GM23338 (cell line): ENCODE results near the gene CCDC57. TPM values are rescaled to one million over a fixed set of nuclear protein-coding genes. Genes with fewer than 3 reads are reported as not detected.

Source experiments
- ATAC-seq: fragments of 200-7000 bp; cut with Tn5 transposase; 3 replicates; pipeline ENCODE4 v1.9.1; 2020
- DNase-seq: peaks from one replicate; pipeline ENCODE4 v3.0.0-alpha.2; 2015; ENCODE audit warnings: low spot score
- H2AFZ ChIP-seq: fragments of 200-600 bp; sonication (generic); 2 replicates; pipeline ENCODE4 v1.8.0; 2016; ENCODE audit warnings: antibody characterized with exemption, mild to moderate bottlenecking, moderate library complexity
- H3F3A ChIP-seq: fragments of 200-600 bp; sonication (generic); replicated peaks from 2 replicates; pipeline ENCODE4 v1.8.0; 2017; ENCODE audit warnings: antibody characterized with exemption, mixed run types, low read depth
- H3K27ac ChIP-seq: fragments of 200-600 bp; sonication (generic); 2 replicates; pipeline ENCODE4 v1.6.1; 2016; ENCODE audit warnings: low read depth
- H3K27me3 ChIP-seq: fragments of 200-600 bp; sonication (generic); 2 replicates; pipeline ENCODE4 v1.8.0; 2016; ENCODE audit warnings: mild to moderate bottlenecking, mixed run types, moderate library complexity; ENCODE audit not compliant: insufficient read depth
- H3K36me3 ChIP-seq: fragments of 200-600 bp; sonication (generic); 2 replicates; pipeline ENCODE4 v1.8.0; 2016; ENCODE audit warnings: mild to moderate bottlenecking; ENCODE audit not compliant: insufficient read depth
- H3K4me1 ChIP-seq: fragments of 200-600 bp; sonication (generic); 2 replicates; pipeline ENCODE4 v1.8.0; 2016; ENCODE audit warnings: mild to moderate bottlenecking, moderate library complexity; ENCODE audit not compliant: insufficient read depth
- H3K4me2 ChIP-seq: fragments of 200-600 bp; sonication (generic); 2 replicates; pipeline ENCODE4 v1.7.1; 2017; ENCODE audit warnings: mixed run types
- H3K4me3 ChIP-seq: fragments of 200-600 bp; sonication (generic); 2 replicates; pipeline ENCODE4 v1.6.1; 2016; ENCODE audit warnings: mixed run types
- H3K79me2 ChIP-seq: fragments of 200-600 bp; sonication (generic); replicated peaks from 2 replicates; pipeline ENCODE4 v1.8.0; 2017; ENCODE audit warnings: mild to moderate bottlenecking; ENCODE audit not compliant: insufficient read depth
- H3K9me2 ChIP-seq: fragments of 200-600 bp; sonication (generic); 2 replicates; pipeline ENCODE4 v1.8.0; 2017; ENCODE audit not compliant: insufficient read depth
- H4K20me1 ChIP-seq: fragments of 200-600 bp; sonication (generic); replicated peaks from 2 replicates; pipeline ENCODE4 v1.8.0; 2017; ENCODE audit warnings: mild to moderate bottlenecking; ENCODE audit not compliant: insufficient read depth
- H3K27ac Mint-ChIP-seq: 2 replicates; pipeline ENCODE4 v1.8.0; 2020; ENCODE audit warnings: inconsistent platforms, mild to moderate bottlenecking, moderate library complexity, mixed read lengths
- H3K27me3 Mint-ChIP-seq: 3 replicates; pipeline ENCODE4 v1.8.0; 2022; ENCODE audit warnings: low read depth, mild to moderate bottlenecking, moderate library complexity, mixed read lengths, inconsistent platforms; ENCODE audit not compliant: insufficient read depth, poor library complexity
- H3K36me3 Mint-ChIP-seq: 3 replicates; pipeline ENCODE4 v1.8.0; 2021; ENCODE audit warnings: low read depth, mild to moderate bottlenecking, inconsistent platforms, moderate library complexity, mixed read lengths
- H3K4me1 Mint-ChIP-seq: 3 replicates; pipeline ENCODE4 v1.8.0; 2020; ENCODE audit warnings: mild to moderate bottlenecking, inconsistent platforms, mixed read lengths
- H3K4me3 Mint-ChIP-seq: 3 replicates; pipeline ENCODE4 v1.8.0; 2021; ENCODE audit warnings: moderate library complexity, mild to moderate bottlenecking, inconsistent platforms, mixed read lengths
- H3K9me3 Mint-ChIP-seq: 3 replicates; pipeline ENCODE4 v1.8.0; 2020; ENCODE audit warnings: moderate library complexity, mild to moderate bottlenecking, inconsistent platforms, mixed read lengths
- CREB1 ChIP-seq: fragments of 250-450 bp; sonication (Bioruptor Pico); IDR thresholded peaks from 2 replicates; pipeline ENCODE4 v1.5.0; 2020; ENCODE audit warnings: low read depth, mild to moderate bottlenecking, moderate library complexity
- ETS1 ChIP-seq: IDR thresholded peaks from 2 replicates; pipeline ENCODE4 v1.6.1; 2016; ENCODE audit warnings: antibody characterized with exemption
- EZH2 ChIP-seq: fragments of 200-600 bp; sonication (generic); IDR thresholded peaks from one replicate; pipeline ENCODE4 v1.8.0; 2017; ENCODE audit warnings: antibody characterized with exemption, mild to moderate bottlenecking, low read depth; ENCODE audit not compliant: unreplicated experiment
- EZH2phosphoT487 ChIP-seq: fragments of 200-600 bp; sonication (generic); IDR thresholded peaks from one replicate; pipeline ENCODE4 v1.8.1; 2018; ENCODE audit warnings: antibody characterized with exemption; ENCODE audit not compliant: unreplicated experiment
- JUNB ChIP-seq: IDR thresholded peaks from one replicate; pipeline ENCODE4 v1.6.1; 2016; ENCODE audit warnings: antibody characterized with exemption; ENCODE audit not compliant: unreplicated experiment
- NANOG ChIP-seq: IDR thresholded peaks from 2 replicates; pipeline ENCODE4 v1.6.1; 2016; ENCODE audit warnings: antibody characterized with exemption, borderline replicate concordance
- POLR2AphosphoS5 ChIP-seq: IDR thresholded peaks from 2 replicates; pipeline ENCODE4 v1.6.1; 2016; ENCODE audit warnings: antibody characterized with exemption, low read depth
- STAT1 ChIP-seq: IDR thresholded peaks from one replicate; pipeline ENCODE4 v1.6.1; 2016; ENCODE audit warnings: antibody characterized with exemption; ENCODE audit not compliant: unreplicated experiment
- ZNF114 ChIP-seq: fragments of 250-450 bp; sonication (Bioruptor Pico); IDR thresholded peaks from 2 replicates; pipeline ENCODE4 v1.5.0; 2020; ENCODE audit warnings: mild to moderate bottlenecking, moderate library complexity
- ZNF331 ChIP-seq: fragments of 250-450 bp; sonication (Bioruptor Pico); IDR thresholded peaks from 2 replicates; pipeline ENCODE4 v1.5.0; 2020; ENCODE audit warnings: low read depth, mild to moderate bottlenecking, moderate library complexity
- polyA plus RNA-seq: library from polyadenylated mRNA; unstranded; fragments of >200 nt; fragmentation: Nextera tagmentation; extraction: Ambion mirVana; gene quantifications from 2 replicates; pipeline ENCODE4 v1.2.1, GENCODE V29; 2016
- total RNA-seq: library from RNA; depleted of rRNA; stranded (reverse); fragments of >200 nt; shearing (Covaris generic); gene quantifications from 2 replicates; pipeline ENCODE4 v1.2.3, GENCODE V29; 2014
- TF ChIP-seq, protein P1 (sequence below), 2 experiments: fragments of 200-600 bp in 1 of 2; sonication (generic) in 1 of 2; conservative IDR thresholded peaks; 2 replicates each; pipeline versions ENCODE4 v1.5.1 to v1.6.1; 2016 to 2017; ENCODE audit warnings: antibody characterized with exemption in 2 of 2, low read depth in 2 of 2, mild to moderate bottlenecking in 2 of 2, moderate library complexity in 1 of 2
- TF ChIP-seq, protein P2 (sequence below): fragments of 250-450 bp; sonication (Bioruptor Pico); IDR thresholded peaks from 2 replicates; pipeline ENCODE4 v1.5.0; 2020; ENCODE audit warnings: mild to moderate bottlenecking, moderate library complexity
- TF ChIP-seq, protein P3 (sequence below): IDR thresholded peaks from one replicate; pipeline ENCODE4 v1.6.1; 2018; ENCODE audit warnings: antibody characterized with exemption; ENCODE audit not compliant: unreplicated experiment

CCDC57 gene
- total and polyA plus RNA-seq, 2 experiments from 2014 or later, result 7.0 to 16.3 TPM

DNA sequence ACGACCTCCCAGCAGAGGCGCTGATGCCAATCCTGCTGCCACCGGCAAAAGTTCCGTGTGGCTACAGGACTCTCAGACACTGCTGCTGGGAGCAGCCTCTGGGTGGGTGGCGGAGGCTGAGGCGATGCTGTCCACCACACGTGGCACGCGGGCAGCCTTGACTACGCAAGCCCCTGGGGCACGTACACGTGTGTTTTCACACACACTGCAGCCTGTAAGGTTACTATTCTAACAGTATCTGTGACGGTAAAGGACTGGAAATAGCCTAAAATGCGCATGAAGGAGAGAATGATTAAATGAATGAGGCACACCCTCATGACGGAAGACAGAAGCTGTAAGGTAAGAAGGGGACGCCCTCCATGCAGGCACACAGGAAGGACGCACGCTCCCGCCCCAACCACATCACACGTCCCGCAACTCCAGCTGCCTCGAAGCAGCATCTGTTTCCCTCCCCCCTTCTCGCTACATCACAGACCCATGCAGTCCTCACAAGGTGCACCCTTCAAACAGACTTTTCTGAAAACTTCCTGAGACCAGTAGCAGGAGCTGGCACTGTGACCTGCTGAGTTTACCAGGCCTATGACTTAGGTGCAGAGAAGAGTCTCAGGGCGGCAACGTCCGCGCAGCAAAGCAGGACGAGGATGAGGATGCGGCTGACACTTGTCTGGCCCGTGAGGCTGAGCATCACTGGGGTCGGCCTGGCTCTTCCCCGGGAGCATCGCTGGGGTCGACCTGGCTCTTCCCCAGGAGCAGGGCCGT, 85.9 kb downstream of the CCDC57 start:
- Histone ChIP-seq H3K36me3 (no peaks in the 10 kb centered on the region), H3K4me2 (no peak overlapping the region), H3K4me3 (no peak overlapping the region), H3F3A (no peaks in the 10 kb centered on the region), H4K20me1 (no peaks in the 10 kb centered on the region; the same call in 1 of the 2 replicates), H3K79me2 (no peaks in the 10 kb centered on the region), H3K9me2 (no peaks in the 10 kb centered on the region), H3K27ac (no peak overlapping the region), H3K27me3 (no peaks in the 10 kb centered on the region), H2AFZ (no peak overlapping the region), H3K4me1 (no peaks in the 10 kb centered on the region)
- peaks cover 3% of the 10 kb centered on the region; the same call in 1 of the 3 replicates for H3K36me3 Mint-ChIP-seq
- H3K27ac Mint-ChIP-seq, result no peak overlapping the region
- H3K27me3 Mint-ChIP-seq, result peaks cover 6% of the 10 kb centered on the region
- H3K4me3 Mint-ChIP-seq, result no peak overlapping the region; the same call in 2 of the 3 replicates
- peaks cover 4% of the 10 kb centered on the region; the same call in 1 of the 3 replicates for H3K4me1 Mint-ChIP-seq
- no peak for TF ChIP-seq ETS1
- no peak for TF ChIP-seq EZH2
- TF ChIP-seq, protein P1, sequence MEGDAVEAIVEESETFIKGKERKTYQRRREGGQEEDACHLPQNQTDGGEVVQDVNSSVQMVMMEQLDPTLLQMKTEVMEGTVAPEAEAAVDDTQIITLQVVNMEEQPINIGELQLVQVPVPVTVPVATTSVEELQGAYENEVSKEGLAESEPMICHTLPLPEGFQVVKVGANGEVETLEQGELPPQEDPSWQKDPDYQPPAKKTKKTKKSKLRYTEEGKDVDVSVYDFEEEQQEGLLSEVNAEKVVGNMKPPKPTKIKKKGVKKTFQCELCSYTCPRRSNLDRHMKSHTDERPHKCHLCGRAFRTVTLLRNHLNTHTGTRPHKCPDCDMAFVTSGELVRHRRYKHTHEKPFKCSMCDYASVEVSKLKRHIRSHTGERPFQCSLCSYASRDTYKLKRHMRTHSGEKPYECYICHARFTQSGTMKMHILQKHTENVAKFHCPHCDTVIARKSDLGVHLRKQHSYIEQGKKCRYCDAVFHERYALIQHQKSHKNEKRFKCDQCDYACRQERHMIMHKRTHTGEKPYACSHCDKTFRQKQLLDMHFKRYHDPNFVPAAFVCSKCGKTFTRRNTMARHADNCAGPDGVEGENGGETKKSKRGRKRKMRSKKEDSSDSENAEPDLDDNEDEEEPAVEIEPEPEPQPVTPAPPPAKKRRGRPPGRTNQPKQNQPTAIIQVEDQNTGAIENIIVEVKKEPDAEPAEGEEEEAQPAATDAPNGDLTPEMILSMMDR (conservative IDR thresholded peaks at IDR 0.05; ENCODE audit: low read depth in 2 of 2), result no peak
- no peak for TF ChIP-seq ZNF114 (CRISPR knock-in tag)
- no peak for TF ChIP-seq POLR2AphosphoS5
- no peak for TF ChIP-seq STAT1
- no peak for TF ChIP-seq JUNB
- no peak for TF ChIP-seq EZH2phosphoT487
- TF ChIP-seq, protein P2, sequence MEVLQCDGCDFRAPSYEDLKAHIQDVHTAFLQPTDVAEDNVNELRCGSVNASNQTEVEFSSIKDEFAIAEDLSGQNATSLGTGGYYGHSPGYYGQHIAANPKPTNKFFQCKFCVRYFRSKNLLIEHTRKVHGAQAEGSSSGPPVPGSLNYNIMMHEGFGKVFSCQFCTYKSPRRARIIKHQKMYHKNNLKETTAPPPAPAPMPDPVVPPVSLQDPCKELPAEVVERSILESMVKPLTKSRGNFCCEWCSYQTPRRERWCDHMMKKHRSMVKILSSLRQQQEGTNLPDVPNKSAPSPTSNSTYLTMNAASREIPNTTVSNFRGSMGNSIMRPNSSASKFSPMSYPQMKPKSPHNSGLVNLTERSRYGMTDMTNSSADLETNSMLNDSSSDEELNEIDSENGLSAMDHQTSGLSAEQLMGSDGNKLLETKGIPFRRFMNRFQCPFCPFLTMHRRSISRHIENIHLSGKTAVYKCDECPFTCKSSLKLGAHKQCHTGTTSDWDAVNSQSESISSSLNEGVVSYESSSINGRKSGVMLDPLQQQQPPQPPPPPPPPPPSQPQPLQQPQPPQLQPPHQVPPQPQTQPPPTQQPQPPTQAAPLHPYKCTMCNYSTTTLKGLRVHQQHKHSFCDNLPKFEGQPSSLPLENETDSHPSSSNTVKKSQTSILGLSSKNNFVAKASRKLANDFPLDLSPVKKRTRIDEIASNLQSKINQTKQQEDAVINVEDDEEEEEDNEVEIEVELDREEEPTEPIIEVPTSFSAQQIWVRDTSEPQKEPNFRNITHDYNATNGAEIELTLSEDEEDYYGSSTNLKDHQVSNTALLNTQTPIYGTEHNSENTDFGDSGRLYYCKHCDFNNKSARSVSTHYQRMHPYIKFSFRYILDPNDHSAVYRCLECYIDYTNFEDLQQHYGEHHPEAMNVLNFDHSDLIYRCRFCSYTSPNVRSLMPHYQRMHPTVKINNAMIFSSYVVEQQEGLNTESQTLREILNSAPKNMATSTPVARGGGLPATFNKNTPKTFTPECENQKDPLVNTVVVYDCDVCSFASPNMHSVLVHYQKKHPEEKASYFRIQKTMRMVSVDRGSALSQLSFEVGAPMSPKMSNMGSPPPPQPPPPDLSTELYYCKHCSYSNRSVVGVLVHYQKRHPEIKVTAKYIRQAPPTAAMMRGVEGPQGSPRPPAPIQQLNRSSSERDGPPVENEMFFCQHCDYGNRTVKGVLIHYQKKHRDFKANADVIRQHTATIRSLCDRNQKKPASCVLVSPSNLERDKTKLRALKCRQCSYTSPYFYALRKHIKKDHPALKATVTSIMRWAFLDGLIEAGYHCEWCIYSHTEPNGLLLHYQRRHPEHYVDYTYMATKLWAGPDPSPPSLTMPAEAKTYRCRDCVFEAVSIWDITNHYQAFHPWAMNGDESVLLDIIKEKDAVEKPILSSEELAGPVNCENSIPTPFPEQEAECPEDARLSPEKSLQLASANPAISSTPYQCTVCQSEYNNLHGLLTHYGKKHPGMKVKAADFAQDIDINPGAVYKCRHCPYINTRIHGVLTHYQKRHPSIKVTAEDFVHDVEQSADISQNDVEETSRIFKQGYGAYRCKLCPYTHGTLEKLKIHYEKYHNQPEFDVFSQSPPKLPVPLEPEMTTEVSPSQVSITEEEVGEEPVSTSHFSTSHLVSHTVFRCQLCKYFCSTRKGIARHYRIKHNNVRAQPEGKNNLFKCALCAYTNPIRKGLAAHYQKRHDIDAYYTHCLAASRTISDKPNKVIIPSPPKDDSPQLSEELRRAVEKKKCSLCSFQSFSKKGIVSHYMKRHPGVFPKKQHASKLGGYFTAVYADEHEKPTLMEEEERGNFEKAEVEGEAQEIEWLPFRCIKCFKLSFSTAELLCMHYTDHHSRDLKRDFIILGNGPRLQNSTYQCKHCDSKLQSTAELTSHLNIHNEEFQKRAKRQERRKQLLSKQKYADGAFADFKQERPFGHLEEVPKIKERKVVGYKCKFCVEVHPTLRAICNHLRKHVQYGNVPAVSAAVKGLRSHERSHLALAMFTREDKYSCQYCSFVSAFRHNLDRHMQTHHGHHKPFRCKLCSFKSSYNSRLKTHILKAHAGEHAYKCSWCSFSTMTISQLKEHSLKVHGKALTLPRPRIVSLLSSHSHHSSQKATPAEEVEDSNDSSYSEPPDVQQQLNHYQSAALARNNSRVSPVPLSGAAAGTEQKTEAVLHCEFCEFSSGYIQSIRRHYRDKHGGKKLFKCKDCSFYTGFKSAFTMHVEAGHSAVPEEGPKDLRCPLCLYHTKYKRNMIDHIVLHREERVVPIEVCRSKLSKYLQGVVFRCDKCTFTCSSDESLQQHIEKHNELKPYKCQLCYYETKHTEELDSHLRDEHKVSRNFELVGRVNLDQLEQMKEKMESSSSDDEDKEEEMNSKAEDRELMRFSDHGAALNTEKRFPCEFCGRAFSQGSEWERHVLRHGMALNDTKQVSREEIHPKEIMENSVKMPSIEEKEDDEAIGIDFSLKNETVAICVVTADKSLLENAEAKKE (CRISPR knock-in tag), result no peak
- TF ChIP-seq ZNF331 (CRISPR knock-in tag), result no peak
- TF ChIP-seq CREB1, result no peak
- no peak for TF ChIP-seq NANOG
- TF ChIP-seq, protein P3, sequence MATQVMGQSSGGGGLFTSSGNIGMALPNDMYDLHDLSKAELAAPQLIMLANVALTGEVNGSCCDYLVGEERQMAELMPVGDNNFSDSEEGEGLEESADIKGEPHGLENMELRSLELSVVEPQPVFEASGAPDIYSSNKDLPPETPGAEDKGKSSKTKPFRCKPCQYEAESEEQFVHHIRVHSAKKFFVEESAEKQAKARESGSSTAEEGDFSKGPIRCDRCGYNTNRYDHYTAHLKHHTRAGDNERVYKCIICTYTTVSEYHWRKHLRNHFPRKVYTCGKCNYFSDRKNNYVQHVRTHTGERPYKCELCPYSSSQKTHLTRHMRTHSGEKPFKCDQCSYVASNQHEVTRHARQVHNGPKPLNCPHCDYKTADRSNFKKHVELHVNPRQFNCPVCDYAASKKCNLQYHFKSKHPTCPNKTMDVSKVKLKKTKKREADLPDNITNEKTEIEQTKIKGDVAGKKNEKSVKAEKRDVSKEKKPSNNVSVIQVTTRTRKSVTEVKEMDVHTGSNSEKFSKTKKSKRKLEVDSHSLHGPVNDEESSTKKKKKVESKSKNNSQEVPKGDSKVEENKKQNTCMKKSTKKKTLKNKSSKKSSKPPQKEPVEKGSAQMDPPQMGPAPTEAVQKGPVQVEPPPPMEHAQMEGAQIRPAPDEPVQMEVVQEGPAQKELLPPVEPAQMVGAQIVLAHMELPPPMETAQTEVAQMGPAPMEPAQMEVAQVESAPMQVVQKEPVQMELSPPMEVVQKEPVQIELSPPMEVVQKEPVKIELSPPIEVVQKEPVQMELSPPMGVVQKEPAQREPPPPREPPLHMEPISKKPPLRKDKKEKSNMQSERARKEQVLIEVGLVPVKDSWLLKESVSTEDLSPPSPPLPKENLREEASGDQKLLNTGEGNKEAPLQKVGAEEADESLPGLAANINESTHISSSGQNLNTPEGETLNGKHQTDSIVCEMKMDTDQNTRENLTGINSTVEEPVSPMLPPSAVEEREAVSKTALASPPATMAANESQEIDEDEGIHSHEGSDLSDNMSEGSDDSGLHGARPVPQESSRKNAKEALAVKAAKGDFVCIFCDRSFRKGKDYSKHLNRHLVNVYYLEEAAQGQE, result no peak
- H3K9me3 Mint-ChIP-seq, result no peaks in the 10 kb centered on the region
- ATAC-seq (no peak), DNase-seq (no peak)
